GM19467 (cell line): ENCODE results near the gene MUC5B.

Experiments used
- ATAC-seq: cut with Tn5 transposase; IDR thresholded peaks from one replicate; pipeline ENCODE4 v1.9.1; 2021; ENCODE audit warnings: mild to moderate bottlenecking, moderate library complexity; ENCODE audit not compliant: unreplicated experiment

Gene MUC5B

DNA sequence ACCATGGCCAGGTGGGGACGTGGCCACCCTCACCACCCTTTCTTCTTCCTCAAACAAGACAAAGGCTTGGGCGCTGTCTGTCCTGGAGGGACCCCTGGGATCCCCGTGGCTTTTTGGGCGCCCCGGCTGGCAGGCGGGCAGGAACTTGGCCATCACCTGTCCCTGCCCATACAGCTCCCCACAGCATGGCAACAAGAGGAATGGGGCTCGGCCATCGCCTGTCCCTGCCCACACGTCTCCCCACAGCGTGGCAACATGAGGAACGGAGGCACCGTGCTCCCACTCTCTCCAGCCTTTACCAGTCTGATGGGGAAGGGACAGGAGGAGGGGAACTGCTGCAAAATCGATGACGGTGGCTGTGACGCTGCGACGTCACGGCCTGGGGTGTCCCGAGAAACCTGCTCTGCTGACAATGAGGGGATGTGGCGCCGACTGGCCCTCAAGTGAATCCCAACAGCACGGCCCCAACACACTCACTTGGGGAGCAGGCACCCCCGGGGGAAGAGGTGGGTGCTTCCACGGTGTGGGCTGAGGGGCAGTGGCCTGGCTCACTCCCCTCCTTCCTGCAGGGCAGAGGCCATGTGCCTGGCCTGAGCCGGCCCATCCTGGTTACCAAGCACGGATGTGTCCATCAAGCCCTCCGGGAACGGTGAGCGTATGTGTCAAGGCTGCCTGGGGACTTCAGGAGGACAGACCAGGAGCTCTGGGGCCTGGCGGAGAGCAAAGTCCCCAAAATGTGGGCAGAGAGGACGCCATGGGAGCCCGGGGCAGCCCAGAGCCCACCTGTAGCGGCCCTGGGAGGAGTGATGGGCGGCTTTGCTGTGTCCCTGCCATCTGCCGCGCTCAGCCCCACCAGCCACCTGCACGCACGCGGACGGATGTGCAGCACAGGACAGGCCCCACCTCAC, 56.2 kb downstream of the MUC5B start:
- ATAC-seq: no peak

GRCh38 chr11:1279674-1280055, 56.8 kb downstream of the MUC5B start:
- ATAC-seq: no peak

DNA sequence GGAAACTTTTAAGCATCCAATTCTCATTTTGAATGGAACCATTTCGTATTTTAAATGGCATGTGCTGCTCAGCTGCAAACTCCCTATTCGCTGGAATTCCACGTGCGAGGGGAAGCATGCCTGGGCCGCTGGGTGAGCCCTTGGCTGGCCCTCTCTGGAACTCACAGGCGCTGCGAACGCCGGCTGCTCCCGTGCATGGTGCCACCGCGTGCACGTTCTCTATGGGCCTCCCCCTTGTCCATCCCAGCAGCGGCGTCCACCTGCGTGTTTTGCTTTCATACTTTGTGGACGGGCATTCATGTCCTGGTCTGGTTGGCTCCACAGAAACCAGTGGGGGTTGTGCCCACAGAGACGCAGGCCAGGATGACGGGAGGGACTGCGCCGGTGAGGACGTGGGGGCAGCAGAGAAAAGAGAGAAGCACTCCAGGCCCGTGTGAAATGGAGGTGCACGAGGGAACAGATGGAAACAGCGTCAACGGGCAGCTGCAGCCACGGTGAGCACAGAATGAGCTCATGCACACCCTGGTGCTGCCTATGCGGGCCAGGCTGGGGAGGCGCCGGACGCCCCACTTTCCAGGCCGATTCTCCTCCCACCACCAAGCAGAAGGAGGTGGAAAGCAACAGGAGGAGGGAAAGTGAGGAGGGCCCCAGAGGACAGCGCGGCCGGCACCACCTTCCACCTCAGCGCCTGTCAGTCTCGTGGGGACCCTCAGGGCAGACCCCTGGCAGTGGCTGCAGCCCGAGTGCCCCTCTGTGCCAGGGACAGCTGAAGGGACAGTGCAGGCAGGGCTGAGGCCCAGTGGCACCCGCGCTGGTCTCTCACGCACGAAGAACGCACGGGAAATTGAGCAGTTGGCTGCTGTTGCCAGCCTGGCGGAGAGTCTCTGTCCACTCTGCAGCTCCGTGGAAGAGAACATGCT, 57.5 kb downstream of the MUC5B start:
- no peak for ATAC-seq

DNA sequence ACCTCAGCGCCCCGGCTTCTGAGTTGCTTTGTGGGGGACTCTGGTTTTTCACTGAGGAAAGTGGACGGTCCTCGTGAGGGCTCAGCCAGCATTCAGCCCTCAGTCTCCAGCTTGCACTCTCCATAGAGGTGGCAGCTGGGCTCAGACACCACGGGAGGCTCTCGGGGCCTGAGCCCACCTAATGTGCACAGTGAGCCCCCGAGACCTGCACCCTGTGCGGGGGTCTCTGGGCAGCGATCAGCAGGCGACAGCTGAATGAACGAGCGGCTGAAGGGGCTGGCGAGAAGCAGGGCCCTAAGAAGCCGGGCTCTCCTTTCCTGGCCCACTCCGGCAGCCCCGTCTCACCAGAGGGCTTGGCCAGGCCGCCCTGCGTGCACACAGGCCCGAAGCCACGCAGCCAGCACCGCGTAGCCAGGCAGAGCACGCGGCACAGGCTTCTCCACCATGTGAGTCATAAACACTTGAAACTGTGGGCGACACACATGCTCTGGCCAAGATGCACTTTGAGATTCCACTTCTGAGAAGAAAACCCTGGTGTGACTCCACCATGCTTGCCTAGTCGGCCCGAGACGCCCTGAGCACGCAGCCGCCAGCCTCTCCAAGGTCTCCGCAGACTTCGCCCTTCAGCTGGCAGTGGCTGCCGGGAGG, 58.6 kb downstream of the MUC5B start:
- no peak for ATAC-seq

DNA sequence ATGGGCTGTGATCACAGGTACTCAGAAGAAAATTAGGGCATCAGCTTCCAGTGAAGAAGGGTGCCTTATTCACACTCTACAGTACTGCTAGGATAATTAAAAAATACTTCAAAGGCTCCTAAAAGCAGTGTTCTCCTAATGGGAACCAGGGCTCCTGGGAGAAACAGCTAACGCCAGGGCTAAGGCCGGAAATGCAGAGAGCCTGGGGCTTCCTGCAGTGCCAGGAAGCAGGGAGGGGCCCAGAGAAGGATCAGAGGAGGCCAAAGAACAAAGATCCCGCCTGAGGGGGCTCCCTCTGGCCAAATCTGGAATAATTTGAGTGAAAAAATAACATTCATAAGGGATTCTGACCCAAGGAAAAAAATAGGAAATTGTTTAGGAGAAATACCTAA, 59.1 kb downstream of the MUC5B start:
- no peak for ATAC-seq

GRCh38 chr11:1283091-1283511, 60.2 kb downstream of the MUC5B start:
- ATAC-seq: no peak

GRCh38 chr11:1283906-1284305, 61.0 kb downstream of the MUC5B start:
- no peak for ATAC-seq

- no peak for ATAC-seq
Observed at GRCh38 chr11:1285316-1285744, 62.5 kb downstream of the MUC5B start.

DNA sequence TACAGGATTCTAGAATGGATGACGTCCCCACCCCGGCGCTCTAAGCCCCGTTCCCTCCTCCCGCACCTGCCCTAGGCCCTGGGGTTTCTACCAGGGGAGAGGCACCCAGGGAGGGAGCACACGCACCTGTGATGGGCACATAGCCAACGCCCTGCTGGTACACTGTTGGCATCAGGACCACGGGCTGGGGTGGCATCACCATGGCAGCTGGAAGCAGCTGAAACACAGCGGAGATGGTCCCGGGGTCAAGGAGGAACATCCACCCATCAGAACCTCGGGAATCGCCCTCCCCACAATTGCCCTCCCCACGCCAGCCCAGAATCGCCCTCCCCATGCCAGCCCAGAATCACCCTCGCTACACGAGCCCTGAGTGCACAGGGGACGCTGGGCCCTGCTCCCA, 63.0 kb downstream of the MUC5B start:
- no peak for ATAC-seq

DNA sequence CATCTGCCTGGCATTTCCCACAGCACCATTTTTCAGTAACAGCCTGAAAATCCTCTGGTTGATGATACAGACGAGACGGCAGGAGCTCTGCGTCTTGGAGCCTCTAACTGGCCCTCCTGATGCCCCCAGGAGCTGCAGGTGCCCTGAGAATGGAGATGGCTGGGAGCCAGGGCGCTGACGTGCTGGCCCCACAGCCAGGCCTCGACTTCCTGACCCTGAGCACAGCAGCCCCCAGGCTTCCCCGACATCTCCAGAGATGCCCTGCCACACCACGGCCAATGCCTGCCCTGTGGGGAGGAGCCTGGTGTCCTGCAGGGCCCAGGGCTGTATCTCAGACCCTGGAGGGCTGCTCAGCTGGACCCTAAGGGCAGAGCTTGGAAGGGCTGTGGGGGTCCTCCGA, 65.1 kb downstream of the MUC5B start:
- no peak for ATAC-seq

DNA sequence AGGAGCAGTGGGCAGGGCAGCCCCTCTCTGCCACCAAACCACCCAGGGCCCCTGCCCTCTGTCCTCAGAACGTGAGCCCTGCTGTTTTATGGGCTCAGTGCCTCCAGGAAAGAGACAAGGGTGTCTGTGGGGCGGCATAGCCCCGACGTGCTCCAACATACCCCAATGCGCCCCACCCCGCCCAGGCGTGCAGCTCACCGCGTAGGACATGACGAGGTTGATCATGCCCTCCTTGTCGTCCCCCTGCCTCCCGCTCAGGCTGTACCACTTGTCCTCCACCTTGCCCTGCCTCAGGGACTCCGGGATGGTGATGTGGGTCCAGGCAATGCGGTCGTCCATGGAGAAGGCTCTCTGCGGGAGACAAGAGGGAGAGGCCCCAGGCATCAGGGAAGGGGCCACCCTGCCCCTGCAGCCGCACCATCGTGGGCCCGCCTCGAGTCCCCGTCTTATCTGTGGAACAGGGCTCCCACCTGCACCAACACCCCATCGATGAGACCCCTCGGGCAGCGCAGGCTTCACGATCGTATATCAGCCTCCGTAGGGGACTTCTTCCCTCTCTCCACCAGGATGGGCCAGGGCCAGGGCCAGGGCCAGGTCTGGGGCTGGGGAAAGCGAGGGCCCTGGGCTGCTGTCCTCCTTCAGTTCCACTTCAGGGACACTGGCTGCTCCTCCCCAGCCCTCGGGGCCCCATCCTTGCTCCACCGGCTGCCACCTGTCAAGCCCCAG, 65.7 kb downstream of the MUC5B start:
- no peak for ATAC-seq

DNA sequence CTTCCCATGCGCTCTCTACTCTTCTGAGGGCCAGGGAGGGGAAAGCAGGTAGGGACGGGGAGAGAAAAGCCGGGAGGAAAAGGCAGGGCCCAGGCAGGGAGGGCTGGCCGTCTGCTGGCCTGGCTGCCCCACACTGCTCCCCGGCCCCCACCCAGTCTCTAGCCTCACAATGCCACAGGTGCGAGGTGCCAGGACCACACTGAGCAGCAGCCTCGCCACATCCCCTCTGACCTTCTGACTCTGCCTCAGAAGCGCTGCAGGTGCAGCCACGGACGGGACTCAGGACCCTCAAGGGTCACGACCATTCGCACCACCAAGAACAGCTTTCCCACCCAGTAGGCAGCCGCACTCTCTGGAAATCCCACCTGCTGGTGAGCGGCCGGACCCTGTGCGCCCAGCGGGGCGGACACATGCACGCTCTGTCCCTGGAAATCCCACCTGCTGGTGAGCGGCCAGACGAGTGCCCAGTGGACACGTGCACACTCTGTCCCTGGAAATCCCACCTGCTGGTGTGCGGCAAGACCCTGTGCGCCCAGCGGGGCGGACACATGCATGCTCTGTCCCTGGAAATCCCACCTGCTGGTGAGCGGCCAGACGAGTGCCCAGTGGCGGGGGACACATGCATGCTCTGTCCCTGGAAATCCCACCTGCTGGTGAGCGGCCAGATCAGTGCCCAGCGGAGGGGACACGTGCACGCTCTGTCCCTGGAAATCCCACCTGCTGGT, 66.5 kb downstream of the MUC5B start:
- ATAC-seq: no peak

DNA sequence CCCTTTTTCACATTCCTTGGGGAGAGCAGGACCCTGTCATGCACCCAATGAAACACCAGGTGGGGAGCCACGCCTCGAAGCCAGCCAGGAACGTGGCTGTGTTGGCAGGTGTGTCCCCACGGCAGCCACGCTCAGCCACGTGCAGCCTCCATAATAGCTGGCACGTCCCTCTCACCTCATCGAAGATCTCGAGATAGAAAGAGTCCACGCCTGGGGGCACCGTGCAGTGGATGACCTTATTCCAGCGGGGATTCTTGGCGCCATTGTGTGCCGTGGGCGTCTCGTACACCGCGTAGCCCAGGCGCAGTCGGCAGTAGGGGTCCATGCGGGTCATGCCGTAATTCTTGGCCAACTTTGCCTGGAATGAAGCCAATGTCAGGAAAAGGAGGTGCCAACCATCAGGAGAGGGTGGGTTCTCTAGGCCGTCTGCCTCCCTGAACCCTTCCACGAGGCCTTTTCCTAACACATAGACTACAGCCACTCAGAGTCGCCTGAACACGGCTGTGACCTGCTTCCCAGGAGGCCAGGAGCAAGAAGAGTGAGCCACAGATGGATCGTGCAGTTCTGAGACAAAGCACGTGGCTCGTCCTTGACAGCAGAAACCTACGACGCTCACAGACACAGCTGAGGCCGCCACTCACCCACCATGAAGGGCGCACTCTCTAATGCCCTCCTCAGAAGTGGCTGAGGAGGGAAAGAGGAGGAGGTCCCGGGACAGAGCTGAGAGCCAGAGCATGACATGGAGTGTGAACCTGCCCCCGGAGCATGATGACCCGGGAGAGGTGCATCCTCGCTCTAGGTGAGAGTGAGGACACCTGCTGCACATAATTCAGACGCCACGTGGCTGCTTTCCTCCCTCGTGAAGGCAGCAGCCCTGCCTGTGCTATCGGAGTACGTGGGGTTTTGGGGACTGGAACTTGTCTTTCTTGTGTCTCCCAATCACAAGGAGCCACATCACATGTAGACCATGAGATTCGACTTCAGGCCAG, 67.5 kb downstream of the MUC5B start:
- ATAC-seq: no peak

GRCh38 chr11:1291295-1292017, 68.6 kb downstream of the MUC5B start:
- ATAC-seq: no peak

DNA sequence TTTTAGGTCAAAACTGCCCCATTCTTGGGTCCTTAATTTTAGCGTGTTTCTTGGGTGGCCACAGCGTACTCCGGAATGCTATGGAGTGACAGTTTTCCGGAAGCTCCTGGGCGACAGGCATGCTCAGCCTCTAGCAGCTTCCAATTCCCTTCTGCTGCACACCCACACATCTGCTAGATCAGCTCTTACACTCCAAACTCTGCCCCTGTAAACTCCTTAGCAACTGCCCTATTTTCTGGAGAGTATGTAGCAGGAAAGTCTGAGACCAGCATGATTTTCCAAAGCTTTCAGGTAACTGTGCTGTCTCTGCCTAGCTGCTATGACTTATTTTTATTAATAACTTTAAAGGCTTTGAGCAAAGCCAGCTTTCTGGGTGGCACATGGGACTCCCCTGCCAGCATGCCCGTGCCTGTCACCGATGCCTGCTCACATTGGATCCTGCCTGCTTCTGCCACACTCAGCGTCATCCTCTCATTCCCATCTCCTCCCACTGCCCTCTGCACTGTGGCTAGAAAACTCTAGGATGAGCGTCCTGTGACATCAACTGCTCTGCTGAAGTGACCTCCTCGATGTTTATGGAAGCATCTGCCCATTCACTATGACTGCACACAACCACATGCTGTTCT, 69.3 kb downstream of the MUC5B start:
- ATAC-seq: no peak

- ATAC-seq: no peak
Observed at GRCh38 chr11:1292644-1293618, 70.1 kb downstream of the MUC5B start.

- no peak for ATAC-seq
Observed at GRCh38 chr11:1293619-1294015, 70.8 kb downstream of the MUC5B start.
